ENCODE measurements around the gene ECI2. TPM values are rescaled to one million over a fixed set of nuclear protein-coding genes. Genes with fewer than 3 reads are reported as not detected.

ECI2 gene
- total RNA-seq, 2 donors from 2014 or later: 16.5 to 55.8 TPM

DNA sequence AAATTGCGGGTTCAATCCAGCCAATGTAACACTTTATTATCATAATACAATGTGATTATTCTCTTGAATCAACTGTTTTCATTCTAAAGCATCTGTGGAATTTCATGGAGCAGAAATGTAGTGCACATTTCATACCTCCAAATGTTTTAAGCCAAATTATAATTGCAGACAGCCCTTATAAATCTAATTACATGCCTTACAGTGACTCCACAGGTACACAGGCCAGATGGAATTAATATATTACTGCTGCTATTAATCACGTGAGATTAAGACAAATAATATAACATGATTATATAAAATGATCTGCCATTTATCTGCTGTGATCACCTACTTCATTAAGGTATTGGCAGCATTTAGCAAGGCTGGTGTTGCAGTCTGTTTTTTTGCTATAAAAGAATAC lies 9.7 kb upstream of the ECI2 start:
- Histone ChIP-seq H3K4me3 (no peak overlapping the region), H3K27ac (no peak overlapping the region), H3K36me3 (replicated peaks in 1 of 2; ENCODE audit: insufficient read depth in 1 of 2, low read depth in 2 of 2) (no peaks in the 10 kb centered on the region), H3K27me3 (no peaks in the 10 kb centered on the region), H3K4me1 (no peaks in the 10 kb centered on the region), H3K9me3 (no peaks in the 10 kb centered on the region)
- DNase-seq (no peak), ATAC-seq (no peak)
- intact Hi-C loops (cut with DNase I): no loop called here
- 73 to 75% methylated on average over 2 of the region's 2 CpGs for WGBS, 2 donors
- TF ChIP-seq CTCF (IDR thresholded peaks at IDR 0.05) (no peak), POLR2A (IDR thresholded peaks at IDR 0.05) (no peak)

- TF ChIP-seq CTCF (IDR thresholded peaks at IDR 0.05) (no peak), POLR2A (IDR thresholded peaks at IDR 0.05) (no peak)
- Histone ChIP-seq H3K27me3 (no peaks in the 10 kb centered on the region), H3K36me3 (replicated peaks in 1 of 2; ENCODE audit: insufficient read depth in 1 of 2, low read depth in 2 of 2) (no peaks in the 10 kb centered on the region), H3K27ac (no peak overlapping the region), H3K4me1 (peaks cover 12% of the 10 kb centered on the region), H3K9me3 (no peaks in the 10 kb centered on the region), H3K4me3 (no peak overlapping the region)
- DNase-seq: no peak
- WGBS, 2 donors: 73% methylated on average over 3 of the region's 3 CpGs
- ATAC-seq: no peak
- intact Hi-C loops (cut with DNase I): no loop called here
Observed at GRCh38 chr6:4139272-4139671, 3.9 kb upstream of the ECI2 start.

GRCh38 chr6:4138186-4138585 lies 2.8 kb upstream of the ECI2 start:
- intact Hi-C loops (cut with DNase I): no loop called here
- Histone ChIP-seq H3K4me3 (no peak overlapping the region), H3K9me3 (no peaks in the 10 kb centered on the region), H3K36me3 (replicated peaks in 1 of 2; ENCODE audit: insufficient read depth in 1 of 2, low read depth in 2 of 2) (no peaks in the 10 kb centered on the region), H3K27me3 (no peaks in the 10 kb centered on the region), H3K4me1 (peaks cover 23% of the 10 kb centered on the region), H3K27ac (no peak overlapping the region)
- DNase-seq: no peak
- ATAC-seq: no peak
- WGBS, 2 donors: 85 to 93% methylated on average over 3 of the region's 3 CpGs
- TF ChIP-seq CTCF (IDR thresholded peaks at IDR 0.05): no peak
- no peak for TF ChIP-seq POLR2A (IDR thresholded peaks at IDR 0.05)

GRCh38 chr6:4136354-4136831 lies 1.0 kb upstream of the ECI2 start:
- Histone ChIP-seq H3K4me1 (peaks cover 41% of the 10 kb centered on the region), H3K9me3 (no peaks in the 10 kb centered on the region), H3K36me3 (replicated peaks in 1 of 2; ENCODE audit: insufficient read depth in 1 of 2, low read depth in 2 of 2) (no peaks in the 10 kb centered on the region), H3K4me3 (peak overlapping the region in 1 of 2 donors; percentile 53), H3K27me3 (no peaks in the 10 kb centered on the region), H3K27ac (peak overlapping the region; percentile 52 to 97 (median 88))
- DNase-seq (no peak), ATAC-seq (no peak)
- TF ChIP-seq CTCF (IDR thresholded peaks at IDR 0.05): peak in 1 of 7 experiments; percentile 8
- no peak for TF ChIP-seq POLR2A (IDR thresholded peaks at IDR 0.05)
- intact Hi-C loops (cut with DNase I): no loop called here
- WGBS, 2 donors: 0 to 3% methylated on average over 1 of the region's 1 CpG

- TF ChIP-seq CTCF (IDR thresholded peaks at IDR 0.05) (peak in 1 of 7 experiments; percentile 24), POLR2A (IDR thresholded peaks at IDR 0.05) (peak; percentile 45 to 65 (median 53))
- Histone ChIP-seq H3K4me1 (peaks cover 46% of the 10 kb centered on the region), H3K27ac (peak overlapping the region; percentile 52 to 97 (median 88)), H3K27me3 (no peaks in the 10 kb centered on the region), H3K9me3 (no peaks in the 10 kb centered on the region), H3K36me3 (replicated peaks in 1 of 2; ENCODE audit: insufficient read depth in 1 of 2, low read depth in 2 of 2) (no peaks in the 10 kb centered on the region), H3K4me3 (peak overlapping the region in 1 of 2 donors; percentile 53)
- DNase-seq (peak; percentile 96 to 99 (median 97)), ATAC-seq (peak; percentile 89)
- intact Hi-C loops (cut with DNase I): no loop called here
- WGBS, 2 donors: 0% methylated on average over 3 to 49 of the region's 64 CpGs
Observed at GRCh38 chr6:4135665-4136353, 434 bp upstream of the ECI2 start.
